ENCODE measurements around the gene IRAK2. TPM values are rescaled to one million over a fixed set of nuclear protein-coding genes. Genes with fewer than 3 reads are reported as not detected.
A peak's percentile ranks its signal among the peaks of the same experiment; 100 is the strongest.
"Not testable (repeated sequence)": the region's sequence is repeated elsewhere in the genome, so short reads cannot be mapped to it uniquely, and the experiment has no call there.

The IRAK2 gene
- polyA plus RNA-seq, 3 donors = 0.78 to 2.0 (median 1.5) TPM

- H2AFZ ChIP-seq (ENCODE audit: insufficient read depth, low read depth, low read length, poor library complexity, severe bottlenecking) = no peak overlapping the region
- no peaks in the 10 kb centered on the region for H3K27me3 ChIP-seq (ENCODE audit: control insufficient read depth in 2 of 2, insufficient read depth in 2 of 2, low read length in 2 of 2)
- peaks cover 45 to 69% of the 10 kb centered on the region in 2 donors for H3K36me3 Mint-ChIP-seq
- peaks cover 76% of the 10 kb centered on the region for H4K20me1 ChIP-seq (ENCODE audit: insufficient read depth, low read length)
- H3K4me3 ChIP-seq (replicated peaks in 1 of 3; ENCODE audit: low read depth in 2 of 3, low read length in 3 of 3) = no peak overlapping the region
- no peak overlapping the region for H3K4me3 Mint-ChIP-seq
- H3K4me2 ChIP-seq (replicated peaks; ENCODE audit: extremely low read depth, low read length, poor library complexity, severe bottlenecking) = no peak overlapping the region
- no peaks in the 10 kb centered on the region for H3K9me3 ChIP-seq (replicated peaks in 1 of 2; ENCODE audit: control insufficient read depth in 1 of 2, insufficient read depth in 1 of 2, low read length in 2 of 2)
- no peaks in the 10 kb centered on the region for H3K9me3 Mint-ChIP-seq
- peaks cover 11 to 13% of the 10 kb centered on the region in 2 donors for H3K4me1 ChIP-seq (ENCODE audit: control insufficient read depth in 1 of 2, insufficient read depth in 2 of 2, low read length in 2 of 2)
- no peak overlapping the region for H3K27ac ChIP-seq (ENCODE audit: low read depth in 1 of 2, low read length in 2 of 2)
- TF ChIP-seq CTCF (IDR thresholded peaks at IDR 0.05) = no peak
- 100% methylated on average over 1 of the region's 2 CpGs for WGBS (ENCODE audit: insufficient coverage)
- no peak for DNase-seq
- H3K9ac ChIP-seq (ENCODE audit: insufficient read depth, low read length, poor library complexity, severe bottlenecking) = no peak overlapping the region
- H3K36me3 ChIP-seq (replicated peaks in 1 of 2; ENCODE audit: control insufficient read depth in 1 of 2, insufficient read depth in 2 of 2, low read length in 2 of 2) = peaks cover 41 to 61% of the 10 kb centered on the region in 2 donors
- H3K27me3 Mint-ChIP-seq (ENCODE audit: low read depth in 3 of 3) = peaks cover 0 to 1% (median 0%) of the 10 kb centered on the region in 3 donors
- H3K27ac Mint-ChIP-seq = peak overlapping the region in 2 of 7 donors; percentile 42 to 51
- H3K79me2 ChIP-seq (ENCODE audit: insufficient read depth, low read length) = peaks cover 81% of the 10 kb centered on the region
- H3K4me1 Mint-ChIP-seq = peaks cover 19% of the 10 kb centered on the region
- intact Hi-C loops (cut with micrococcal nuclease) = no loop called here
Measured at GRCh38 chr3:10121064-10121463, 43.7 kb upstream of the IRAK2 start.

GRCh38 chr3:10122724-10123123 lies 42.0 kb upstream of the IRAK2 start:
- peak overlapping the region in 2 of 7 donors; percentile 4 to 37 for H3K27ac Mint-ChIP-seq
- peaks cover 7% of the 10 kb centered on the region for H3K4me1 Mint-ChIP-seq
- intact Hi-C loops (cut with micrococcal nuclease) = no loop called here
- no peak for TF ChIP-seq CTCF (IDR thresholded peaks at IDR 0.05)
- peaks cover 64% of the 10 kb centered on the region for H3K79me2 ChIP-seq (ENCODE audit: insufficient read depth, low read length)
- H4K20me1 ChIP-seq (ENCODE audit: insufficient read depth, low read length) = peaks cover 70% of the 10 kb centered on the region
- H3K4me3 Mint-ChIP-seq = no peak overlapping the region
- H3K9ac ChIP-seq (ENCODE audit: insufficient read depth, low read length, poor library complexity, severe bottlenecking) = no peak overlapping the region
- WGBS (ENCODE audit: insufficient coverage) = 100% methylated on average over 3 of the region's 4 CpGs
- no peak for DNase-seq
- H3K36me3 Mint-ChIP-seq = peaks cover 58 to 85% of the 10 kb centered on the region in 2 donors
- no peak overlapping the region for H3K4me2 ChIP-seq (replicated peaks; ENCODE audit: extremely low read depth, low read length, poor library complexity, severe bottlenecking)
- H2AFZ ChIP-seq (ENCODE audit: insufficient read depth, low read depth, low read length, poor library complexity, severe bottlenecking) = no peak overlapping the region
- H3K4me1 ChIP-seq (ENCODE audit: control insufficient read depth in 1 of 2, insufficient read depth in 2 of 2, low read length in 2 of 2) = no peaks in the 10 kb centered on the region
- H3K9me3 Mint-ChIP-seq = no peaks in the 10 kb centered on the region
- H3K27me3 Mint-ChIP-seq (ENCODE audit: low read depth in 3 of 3) = peaks cover 0 to 1% (median 0%) of the 10 kb centered on the region in 3 donors
- H3K27ac ChIP-seq (ENCODE audit: low read depth in 1 of 2, low read length in 2 of 2) = peak overlapping the region in 1 of 2 donors; percentile 14
- no peaks in the 10 kb centered on the region for H3K27me3 ChIP-seq (ENCODE audit: control insufficient read depth in 2 of 2, insufficient read depth in 2 of 2, low read length in 2 of 2)
- H3K9me3 ChIP-seq (replicated peaks in 1 of 2; ENCODE audit: control insufficient read depth in 1 of 2, insufficient read depth in 1 of 2, low read length in 2 of 2) = no peaks in the 10 kb centered on the region
- H3K36me3 ChIP-seq (replicated peaks in 1 of 2; ENCODE audit: control insufficient read depth in 1 of 2, insufficient read depth in 2 of 2, low read length in 2 of 2) = peaks cover 52 to 78% of the 10 kb centered on the region in 2 donors
- no peak overlapping the region for H3K4me3 ChIP-seq (replicated peaks in 1 of 3; ENCODE audit: low read depth in 2 of 3, low read length in 3 of 3)

- H3K36me3 ChIP-seq (replicated peaks in 1 of 2; ENCODE audit: control insufficient read depth in 1 of 2, insufficient read depth in 2 of 2, low read length in 2 of 2); H3K4me1 ChIP-seq (ENCODE audit: control insufficient read depth in 1 of 2, insufficient read depth in 2 of 2, low read length in 2 of 2); H3K4me1 Mint-ChIP-seq; H3K36me3 Mint-ChIP-seq; H2AFZ ChIP-seq (ENCODE audit: insufficient read depth, low read depth, low read length, poor library complexity, severe bottlenecking); H3K9me3 Mint-ChIP-seq; H3K27me3 ChIP-seq (ENCODE audit: control insufficient read depth in 2 of 2, insufficient read depth in 2 of 2, low read length in 2 of 2); DNase-seq; H3K9ac ChIP-seq (ENCODE audit: insufficient read depth, low read length, poor library complexity, severe bottlenecking); H3K4me2 ChIP-seq (replicated peaks; ENCODE audit: extremely low read depth, low read length, poor library complexity, severe bottlenecking); H3K4me3 ChIP-seq (replicated peaks in 1 of 3; ENCODE audit: low read depth in 2 of 3, low read length in 3 of 3); H3K27ac ChIP-seq (ENCODE audit: low read depth in 1 of 2, low read length in 2 of 2); H3K79me2 ChIP-seq (ENCODE audit: insufficient read depth, low read length); H3K27me3 Mint-ChIP-seq (ENCODE audit: low read depth in 3 of 3); H4K20me1 ChIP-seq (ENCODE audit: insufficient read depth, low read length); H3K9me3 ChIP-seq (replicated peaks in 1 of 2; ENCODE audit: control insufficient read depth in 1 of 2, insufficient read depth in 1 of 2, low read length in 2 of 2); H3K4me3 Mint-ChIP-seq; H3K27ac Mint-ChIP-seq; intact Hi-C loops (cut with micrococcal nuclease): not testable (repeated sequence)
- WGBS (ENCODE audit: insufficient coverage) = 89% methylated on average over 7 of the region's 9 CpGs
Measured at GRCh38 chr3:10135872-10136271, 28.8 kb upstream of the IRAK2 start.

All from CD14-positive monocyte (primary cell).